Neural progenitor cell (in vitro differentiated cells): ENCODE data around the gene LGR4.

Source experiments
- CTCF ChIP-seq: fragments of 200-600 bp; sonication (generic); IDR thresholded peaks from 2 replicates; pipeline ENCODE4 v1.5.1; 2017; ENCODE audit warnings: antibody characterized with exemption, mild to moderate bottlenecking
- EZH2 ChIP-seq: fragments of 200-600 bp; sonication (generic); IDR thresholded peaks from 2 replicates; pipeline ENCODE4 v1.6.1; 2017; ENCODE audit warnings: antibody characterized with exemption, mild to moderate bottlenecking, moderate library complexity
- EZH2phosphoT487 ChIP-seq: fragments of 200-600 bp; sonication (generic); IDR thresholded peaks from 2 replicates; pipeline ENCODE4 v1.6.1; 2017; ENCODE audit warnings: antibody characterized with exemption

GRCh38 chr11:27470166-27470565 lies 2.4 kb downstream of the LGR4 start:
- TF ChIP-seq CTCF (no peak), EZH2 (no peak), EZH2phosphoT487 (no peak)
